GM12864 (cell line): ENCODE data around the gene MTHFD1L.

Experiments
- DNase-seq: peaks from one replicate; pipeline ENCODE4 v3.0.0-alpha.2; 2011; ENCODE audit warnings: low read depth
- H3K4me3 ChIP-seq: 2 replicates; pipeline ENCODE4 v1.5.1; 2011; ENCODE audit warnings: mild to moderate bottlenecking, low read depth, low read length, control low read depth
- CTCF ChIP-seq: IDR thresholded peaks from 2 replicates; pipeline ENCODE4 v1.5.1; 2011; ENCODE audit warnings: low read depth, mild to moderate bottlenecking, moderate library complexity, low read length, control low read depth, inconsistent platforms; ENCODE audit errors: missing control alignments

Gene MTHFD1L

GRCh38 chr6:151058021-151058733, 192.7 kb downstream of the MTHFD1L start:
- no peak for DNase-seq
- no peak for TF ChIP-seq CTCF
- H3K4me3 ChIP-seq = no peak overlapping the region

- no peak for TF ChIP-seq CTCF
Measured at GRCh38 chr6:151059612-151060095, 194.2 kb downstream of the MTHFD1L start.

GRCh38 chr6:151060096-151060765, 194.7 kb downstream of the MTHFD1L start:
- H3K4me3 ChIP-seq = no peak overlapping the region
- no peak for DNase-seq
- no peak for TF ChIP-seq CTCF

More at GRCh38 chr6:151059612-151060095, 194.2 kb downstream of the MTHFD1L start:
- DNase-seq = no peak
- no peak overlapping the region for H3K4me3 ChIP-seq

GRCh38 chr6:151060766-151061531, 195.4 kb downstream of the MTHFD1L start:
- H3K4me3 ChIP-seq = no peak overlapping the region
- DNase-seq = no peak
- no peak for TF ChIP-seq CTCF

GRCh38 chr6:151063352-151063751, 197.8 kb downstream of the MTHFD1L start:
- no peak for DNase-seq
- no peak overlapping the region for H3K4me3 ChIP-seq
- no peak for TF ChIP-seq CTCF

GRCh38 chr6:151063842-151064647, 198.5 kb downstream of the MTHFD1L start:
- no peak for TF ChIP-seq CTCF

More at GRCh38 chr6:151063842-151064647, 198.5 kb downstream of the MTHFD1L start:
- no peak overlapping the region for H3K4me3 ChIP-seq
- no peak for DNase-seq
